Stimulated activated CD8-positive, alpha-beta memory T cell treated with anti-CD3 and anti-CD28 coated beads, Interleukin-7, amount 100 ng/mL, for 4 hours (primary cell): ENCODE results near the gene SLC5A9.
"Not testable (repeated sequence)": the region's sequence is repeated elsewhere in the genome, so short reads cannot be mapped to it uniquely, and the experiment has no call there.

ENCODE experiments used
- DNase-seq, 2 donors: peaks; one replicate each; pipeline ENCODE4 v3.0.0-alpha.2; 2020; ENCODE audit warnings: low read depth in 2 of 2

SLC5A9 gene

GRCh38 chr1:48222501-48223242 is at the start of gene SLC5A9:
Gene SLC5A9 (plus strand): TSS chr1:48222716. CDS start chr1:48222737, 21 bp downstream.
- DNase-seq = no peak

GRCh38 chr1:48175116-48175515 is 47.4 kb upstream of the SLC5A9 start:
- DNase-seq = no peak

- no peak for DNase-seq
Observed at GRCh38 chr1:48177257-48177656, 45.3 kb upstream of the SLC5A9 start.

- no peak for DNase-seq
Observed at GRCh38 chr1:48181669-48182367, 40.7 kb upstream of the SLC5A9 start.

GRCh38 chr1:48182439-48182838 is 40.1 kb upstream of the SLC5A9 start:
- DNase-seq = no peak

- no peak for DNase-seq
Observed at GRCh38 chr1:48186306-48186839, 36.1 kb upstream of the SLC5A9 start.

GRCh38 chr1:48187969-48188563 is 34.5 kb upstream of the SLC5A9 start:
- DNase-seq = no peak

GRCh38 chr1:48190881-48191280 is 31.6 kb upstream of the SLC5A9 start:
- DNase-seq = no peak

- no peak for DNase-seq
Observed at GRCh38 chr1:48194801-48195200, 27.7 kb upstream of the SLC5A9 start.

GRCh38 chr1:48196237-48196636 is 26.3 kb upstream of the SLC5A9 start:
- DNase-seq = no peak

GRCh38 chr1:48198970-48199369 is 23.5 kb upstream of the SLC5A9 start:
- DNase-seq = no peak

- no peak for DNase-seq
Observed at GRCh38 chr1:48200166-48200900, 22.2 kb upstream of the SLC5A9 start.

GRCh38 chr1:48202030-48202752 is 20.3 kb upstream of the SLC5A9 start:
- peak; percentile 10 to 15 for DNase-seq

GRCh38 chr1:48203287-48203900 is 19.1 kb upstream of the SLC5A9 start:
- DNase-seq = no peak

- DNase-seq = no peak
Observed at GRCh38 chr1:48205522-48205921, 17.0 kb upstream of the SLC5A9 start.

- no peak for DNase-seq
Observed at GRCh38 chr1:48206371-48206770, 16.1 kb upstream of the SLC5A9 start.

GRCh38 chr1:48207131-48207530 is 15.4 kb upstream of the SLC5A9 start:
- no peak for DNase-seq

GRCh38 chr1:48207536-48208075 is 14.9 kb upstream of the SLC5A9 start:
- no peak for DNase-seq

GRCh38 chr1:48208251-48208650 is 14.3 kb upstream of the SLC5A9 start:
- no peak for DNase-seq

- no peak for DNase-seq
Observed at GRCh38 chr1:48208652-48209051, 13.9 kb upstream of the SLC5A9 start.

- DNase-seq = not testable (repeated sequence)
Observed at GRCh38 chr1:48213462-48213861, 9.1 kb upstream of the SLC5A9 start.
